ENCODE measurements around the gene BAMBI.
"Not testable (repeated sequence)": the region's sequence is repeated elsewhere in the genome, so short reads cannot be mapped to it uniquely, and the experiment has no call there.

The BAMBI gene, protein sequence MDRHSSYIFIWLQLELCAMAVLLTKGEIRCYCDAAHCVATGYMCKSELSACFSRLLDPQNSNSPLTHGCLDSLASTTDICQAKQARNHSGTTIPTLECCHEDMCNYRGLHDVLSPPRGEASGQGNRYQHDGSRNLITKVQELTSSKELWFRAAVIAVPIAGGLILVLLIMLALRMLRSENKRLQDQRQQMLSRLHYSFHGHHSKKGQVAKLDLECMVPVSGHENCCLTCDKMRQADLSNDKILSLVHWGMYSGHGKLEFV

DNA sequence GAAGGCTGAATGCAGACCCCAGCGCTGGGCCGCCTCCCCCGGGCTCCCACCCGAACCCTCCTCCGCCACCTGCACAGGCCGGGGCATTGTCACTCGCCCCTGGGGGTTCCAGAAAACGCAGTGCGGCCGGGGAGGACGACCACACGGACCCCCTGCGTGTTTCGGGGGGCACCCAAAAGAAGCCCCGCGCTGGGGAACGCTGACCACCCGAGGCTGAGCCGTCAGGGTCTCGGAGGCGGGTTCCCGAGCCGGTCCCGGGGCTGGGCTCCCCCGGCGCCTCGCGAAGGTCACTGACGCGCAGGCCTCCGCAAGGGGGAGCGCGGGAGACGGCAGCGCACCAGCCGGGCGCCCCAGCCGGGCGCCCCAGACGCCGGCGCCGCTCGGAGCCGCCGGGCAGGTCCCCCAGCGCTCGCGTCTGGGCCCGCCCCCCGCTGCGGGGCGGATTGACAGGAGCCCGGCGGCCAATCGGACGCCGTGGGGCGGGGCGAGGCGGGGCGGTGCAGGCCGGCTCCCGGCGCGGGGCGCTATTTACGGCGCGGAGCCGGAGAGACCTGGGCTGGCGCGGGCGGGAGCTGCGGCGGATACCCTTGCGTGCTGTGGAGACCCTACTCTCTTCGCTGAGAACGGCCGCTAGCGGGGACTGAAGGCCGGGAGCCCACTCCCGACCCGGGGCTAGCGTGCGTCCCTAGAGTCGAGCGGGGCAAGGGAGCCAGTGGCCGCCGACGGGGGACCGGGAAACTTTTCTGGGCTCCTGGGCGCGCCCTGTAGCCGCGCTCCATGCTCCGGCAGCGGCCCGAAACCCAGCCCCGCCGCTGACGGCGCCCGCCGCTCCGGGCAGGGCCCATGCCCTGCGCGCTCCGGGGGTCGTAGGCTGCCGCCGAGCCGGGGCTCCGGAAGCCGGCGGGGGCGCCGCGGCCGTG is at the start of gene BAMBI:
TSS of gene BAMBI (plus strand) at position 554 of the 920 bp plus-strand sequence. CDS start 377 bp downstream, outside the sequence.
- DNase-seq (ENCODE audit: low read depth, low spot score), result peak; percentile 81

DNA sequence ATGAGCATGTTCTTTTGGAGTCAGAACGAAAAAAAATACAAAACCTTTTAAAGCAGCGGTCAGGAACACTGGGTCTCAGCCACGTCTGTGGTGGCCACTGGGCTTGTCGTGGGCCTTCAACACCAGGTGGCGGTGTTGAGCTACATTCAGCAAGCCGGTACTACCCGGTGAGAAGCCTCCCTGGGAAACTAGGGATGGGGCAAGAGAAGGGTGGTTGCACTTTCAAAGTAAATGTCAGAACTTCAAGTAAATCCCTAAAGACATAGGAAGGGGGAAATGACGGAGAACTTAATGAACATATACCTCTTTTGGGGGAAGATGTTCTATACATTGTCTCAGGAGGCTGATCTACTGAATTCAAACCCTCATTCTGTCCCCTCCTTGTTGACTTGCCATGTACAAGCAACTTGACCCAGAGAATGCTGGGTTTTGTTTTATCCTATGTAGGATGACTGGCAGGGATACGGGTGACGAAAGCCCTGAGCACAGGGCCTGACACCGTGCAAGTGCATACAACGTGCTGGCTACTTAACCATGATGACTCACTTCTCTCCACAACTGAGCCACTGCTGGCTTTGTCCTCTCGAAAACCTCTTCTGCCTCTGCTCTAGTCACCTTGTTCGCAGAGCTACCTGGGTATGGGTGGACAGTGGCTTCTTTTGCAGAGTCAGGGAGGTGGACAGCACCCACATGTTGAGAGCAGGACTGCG is 49.0 kb upstream of the BAMBI start:
- peak; percentile 20 for DNase-seq (ENCODE audit: low read depth, low spot score)

DNA sequence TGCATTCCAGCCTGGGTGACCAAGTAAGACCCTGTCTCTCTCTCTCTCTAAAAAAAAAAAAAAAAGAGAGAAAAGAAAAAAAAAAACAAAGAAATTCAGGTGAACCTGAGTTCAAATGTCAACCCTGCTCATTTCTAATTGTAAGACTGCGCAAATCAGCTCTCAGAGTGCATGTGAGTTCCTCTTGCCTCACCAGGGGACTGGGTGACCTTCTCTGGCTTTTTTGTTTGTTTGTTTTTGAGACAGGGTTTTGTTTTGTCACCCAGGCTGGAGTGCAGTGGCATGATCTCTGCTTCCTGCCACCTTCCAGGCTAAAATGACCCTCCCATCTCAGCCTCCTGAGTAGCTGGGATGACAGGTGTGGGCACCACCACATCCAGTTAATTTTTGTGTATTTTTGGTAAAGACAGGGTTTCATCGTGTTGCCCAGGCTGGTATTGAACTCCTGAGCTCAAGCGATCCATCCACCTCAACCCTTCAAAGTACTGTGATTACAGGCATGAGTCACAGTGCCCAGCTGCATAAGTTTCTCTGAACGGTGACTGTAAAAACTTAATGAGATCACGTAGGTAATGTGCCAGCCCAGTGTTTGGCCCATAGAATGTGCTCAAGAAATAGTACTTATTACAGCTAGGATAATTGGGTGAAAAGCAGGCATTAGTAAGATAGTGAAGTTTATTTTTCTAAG is 45.3 kb upstream of the BAMBI start:
- no peak for DNase-seq (ENCODE audit: low read depth, low spot score)

DNA sequence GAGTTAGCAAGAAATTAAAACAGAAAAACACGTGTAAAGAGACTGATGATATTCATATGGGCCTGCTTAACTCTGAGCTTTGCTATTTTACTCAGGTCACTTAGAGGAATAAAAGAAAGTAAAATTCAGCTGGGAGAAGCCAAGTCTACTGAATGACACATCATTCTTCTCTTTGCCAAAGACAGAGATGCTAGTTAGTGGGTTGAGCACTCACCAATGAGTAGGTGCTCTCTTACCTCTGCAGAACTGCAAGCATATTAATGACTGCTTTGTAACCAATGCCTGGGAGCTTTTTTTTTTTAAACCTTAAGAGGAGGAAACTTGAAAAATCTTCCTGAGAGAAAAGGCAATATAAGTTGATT is 44.8 kb upstream of the BAMBI start:
- DNase-seq (ENCODE audit: low read depth, low spot score), result no peak

DNA sequence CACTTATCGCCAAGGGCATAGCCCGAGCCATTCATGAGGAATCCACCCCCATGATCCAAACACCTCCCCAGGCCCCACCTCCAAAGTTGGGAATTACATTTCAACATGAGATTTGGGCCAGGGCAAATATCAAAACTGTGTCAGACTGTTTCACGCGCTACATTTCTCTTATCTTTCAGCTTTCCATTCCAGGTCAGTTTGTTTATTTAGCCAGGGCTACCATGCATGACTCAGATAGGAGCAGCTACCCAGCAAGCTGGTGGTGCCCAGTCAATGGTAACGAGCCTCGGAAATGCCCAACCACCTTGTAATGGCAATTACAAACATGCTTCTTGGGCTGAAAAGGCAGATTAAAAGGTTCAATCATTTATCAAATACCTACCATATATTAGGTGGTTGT is 43.6 kb upstream of the BAMBI start:
- no peak for DNase-seq (ENCODE audit: low read depth, low spot score)

DNA sequence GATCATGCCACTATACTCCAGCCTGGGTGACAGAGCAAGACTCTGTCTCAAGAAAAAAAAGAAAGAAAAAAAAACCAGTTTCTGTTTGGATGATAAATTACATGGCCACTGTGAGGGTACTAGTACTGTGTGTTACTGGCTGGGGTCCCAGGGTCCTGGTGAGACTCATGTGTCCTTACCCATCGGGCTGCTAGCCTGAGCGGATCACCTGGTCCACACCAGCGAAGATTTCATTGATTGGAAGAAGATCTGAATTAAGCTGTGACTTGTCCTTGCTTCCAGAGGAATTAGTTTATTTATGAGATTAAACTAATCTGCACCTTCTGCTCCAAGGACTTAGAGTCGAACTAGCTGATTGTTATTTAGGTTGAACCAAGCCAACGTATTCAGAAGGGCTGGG is 40.0 kb upstream of the BAMBI start:
- no peak for DNase-seq (ENCODE audit: low read depth, low spot score)

DNA sequence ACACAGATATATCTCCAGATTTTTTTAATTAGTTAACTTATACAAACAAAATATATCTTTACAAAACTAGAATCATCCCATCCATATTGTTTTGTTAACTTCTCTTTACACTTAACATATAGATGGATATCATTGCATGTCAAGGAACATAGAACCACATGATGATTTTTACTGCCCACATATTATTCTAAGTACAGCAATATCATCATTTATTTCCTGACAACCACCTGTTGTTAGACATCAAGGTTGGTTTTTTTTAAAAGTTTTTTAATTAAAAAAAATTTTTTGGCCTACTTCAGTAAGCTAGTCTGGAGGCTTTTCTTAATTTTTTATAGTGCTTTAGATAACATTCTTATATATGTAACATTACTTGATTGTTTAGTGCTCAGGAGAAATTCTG is 38.9 kb upstream of the BAMBI start:
- no peak for DNase-seq (ENCODE audit: low read depth, low spot score)

DNA sequence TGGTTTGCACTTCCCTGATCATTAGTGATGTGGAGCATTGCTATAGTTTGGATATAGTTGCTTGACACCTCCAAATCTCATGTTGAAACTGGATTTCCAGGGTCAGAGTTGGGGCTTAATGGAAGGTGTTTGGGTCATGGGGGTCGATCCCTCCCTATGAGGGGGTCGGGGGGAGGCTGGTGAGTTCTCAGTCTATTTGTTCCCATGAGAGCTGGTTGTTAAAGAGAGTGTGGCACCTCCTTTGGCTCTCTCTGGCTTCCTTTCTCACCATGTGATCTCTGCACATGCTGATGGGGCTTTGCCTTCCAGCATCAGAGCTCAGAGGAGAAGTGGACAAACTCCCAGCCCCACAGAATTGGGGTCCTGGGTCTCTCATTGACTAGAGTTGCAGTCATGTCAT is 36.8 kb upstream of the BAMBI start:
- no peak for DNase-seq (ENCODE audit: low read depth, low spot score)

DNA sequence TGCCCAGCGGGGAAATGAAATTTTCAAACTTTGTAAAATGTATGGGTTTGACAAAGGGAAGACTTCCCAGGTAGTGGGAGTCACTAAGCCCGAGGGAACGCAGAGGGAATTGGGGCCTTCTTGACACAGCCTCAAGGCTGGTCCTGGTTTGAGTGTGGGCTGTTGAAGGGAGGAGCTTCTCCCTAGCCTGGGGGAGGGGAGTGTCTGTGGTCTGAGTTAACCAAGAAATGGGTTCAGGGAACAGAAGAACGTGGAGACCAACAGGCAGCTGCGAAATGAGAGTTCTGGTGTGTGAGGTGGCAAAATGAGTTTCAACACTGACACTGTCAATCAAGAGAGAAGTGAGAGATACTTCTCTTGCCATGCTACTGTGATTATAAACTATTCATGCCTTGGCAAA is 32.7 kb upstream of the BAMBI start:
- DNase-seq (ENCODE audit: low read depth, low spot score), result no peak

DNA sequence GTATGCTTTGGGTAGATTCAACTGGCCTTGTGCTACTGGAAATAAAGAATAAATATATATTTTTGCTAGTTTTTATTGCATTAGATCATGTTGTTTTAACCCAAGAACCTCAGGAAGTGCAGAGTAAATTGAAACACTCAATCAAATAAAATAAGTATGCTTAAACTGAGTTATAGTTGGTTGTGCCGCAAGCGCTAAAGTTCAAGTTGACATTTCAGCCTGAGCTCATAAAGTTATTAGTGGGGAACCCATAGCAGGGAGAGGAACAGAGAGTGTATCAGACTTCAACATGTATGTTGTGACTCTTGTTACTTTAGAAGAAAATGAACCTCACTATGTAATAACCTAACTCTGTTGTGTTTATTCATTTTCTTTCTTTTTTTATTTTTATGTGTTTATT is 25.2 kb upstream of the BAMBI start:
- no peak for DNase-seq (ENCODE audit: low read depth, low spot score)

DNA sequence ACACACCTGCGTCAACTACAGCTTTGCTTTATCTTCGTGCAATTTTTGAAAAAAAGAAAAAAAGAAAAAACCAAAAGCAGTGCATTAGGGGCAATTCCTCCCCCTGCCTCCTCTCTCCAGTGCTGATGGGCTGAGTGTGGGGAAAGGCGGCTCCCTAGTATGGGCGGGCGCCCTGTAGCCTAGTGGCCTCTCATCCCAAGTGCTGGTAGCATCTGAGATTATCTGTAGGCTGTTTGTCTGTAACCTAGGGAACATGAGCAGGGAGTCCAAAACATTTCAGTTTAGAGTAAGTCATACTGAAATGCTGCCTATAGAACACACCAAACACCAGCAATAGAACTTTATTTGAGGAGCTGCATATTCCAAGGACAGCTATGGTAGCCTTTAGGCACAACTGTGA is 24.6 kb upstream of the BAMBI start:
- no peak for DNase-seq (ENCODE audit: low read depth, low spot score)

DNA sequence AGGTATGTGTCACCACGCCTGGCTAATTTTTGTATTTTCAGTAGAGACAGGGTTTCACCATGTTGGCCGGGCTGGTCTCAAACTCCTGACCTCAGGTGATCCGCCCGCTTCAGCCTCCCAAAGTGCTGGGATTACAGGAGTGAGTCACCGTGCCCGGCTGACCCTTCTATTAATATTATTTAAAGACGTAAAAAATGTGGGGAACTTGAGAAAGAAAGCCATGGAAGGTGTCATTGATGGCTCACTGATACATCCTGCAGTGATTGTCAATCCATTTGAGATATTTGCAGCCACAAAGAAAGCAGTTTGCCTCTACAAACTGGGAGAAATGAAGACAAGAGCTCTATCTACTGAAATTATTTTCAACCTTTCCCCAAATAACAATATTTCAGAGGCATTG is 18.5 kb upstream of the BAMBI start:
- not testable (repeated sequence) for DNase-seq (ENCODE audit: low read depth, low spot score)

DNA sequence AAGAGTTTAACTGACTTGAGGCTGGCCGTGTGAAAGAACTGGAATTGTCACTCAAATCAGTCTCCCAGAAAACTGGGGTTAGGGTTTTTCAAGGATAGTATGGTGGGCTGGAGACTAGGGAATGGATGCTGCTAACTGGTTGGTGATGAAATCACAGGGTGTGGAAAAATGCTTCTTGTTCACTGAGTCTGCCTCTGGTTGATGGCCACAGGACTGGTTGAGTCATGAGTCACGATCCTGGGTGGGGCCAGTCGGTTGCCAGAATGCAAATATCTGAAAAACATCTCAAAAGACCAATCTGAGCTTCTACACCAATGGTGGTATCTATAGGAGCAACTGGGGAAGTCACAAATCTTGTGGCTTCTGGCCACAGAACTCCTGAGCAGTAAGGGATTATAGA is 16.3 kb upstream of the BAMBI start:
- DNase-seq (ENCODE audit: low read depth, low spot score), result no peak

DNA sequence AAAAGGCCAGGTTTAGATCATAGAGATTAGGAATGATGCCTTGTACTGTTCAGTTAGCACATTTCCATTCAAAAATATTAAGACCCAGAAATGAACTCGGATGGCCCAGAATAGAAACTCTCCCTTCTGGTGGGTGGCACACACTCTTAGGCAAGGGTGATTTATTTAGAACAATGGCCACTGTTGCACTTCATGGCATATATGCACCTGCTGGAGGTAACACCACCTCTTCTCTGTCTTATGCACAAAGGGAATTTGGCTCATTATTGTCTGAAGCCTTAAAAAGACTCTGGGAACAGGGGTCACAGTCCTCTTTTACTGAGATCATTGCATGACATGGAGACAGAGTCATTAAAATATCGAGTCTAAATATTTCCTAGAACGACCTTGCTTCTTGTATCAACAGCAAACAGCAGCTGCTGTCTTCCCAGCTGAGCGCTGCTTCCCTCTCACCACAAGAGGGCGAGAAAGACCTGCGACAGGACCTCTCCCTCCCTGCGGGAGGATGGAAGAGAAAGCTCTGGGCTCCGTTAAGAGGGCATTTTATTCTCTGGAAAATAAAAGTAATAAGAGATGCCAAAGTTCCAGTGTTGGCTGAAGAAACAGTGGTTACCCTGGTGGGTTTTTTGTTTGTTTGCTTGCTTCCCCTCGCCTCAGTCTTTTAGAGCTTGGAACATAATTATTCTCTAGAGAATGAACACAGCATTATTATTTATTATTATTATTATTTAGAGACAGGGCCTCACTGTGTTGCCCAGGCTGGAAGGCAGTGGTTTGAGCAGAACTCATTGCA is 13.5 kb upstream of the BAMBI start:
- no peak for DNase-seq (ENCODE audit: low read depth, low spot score)

DNA sequence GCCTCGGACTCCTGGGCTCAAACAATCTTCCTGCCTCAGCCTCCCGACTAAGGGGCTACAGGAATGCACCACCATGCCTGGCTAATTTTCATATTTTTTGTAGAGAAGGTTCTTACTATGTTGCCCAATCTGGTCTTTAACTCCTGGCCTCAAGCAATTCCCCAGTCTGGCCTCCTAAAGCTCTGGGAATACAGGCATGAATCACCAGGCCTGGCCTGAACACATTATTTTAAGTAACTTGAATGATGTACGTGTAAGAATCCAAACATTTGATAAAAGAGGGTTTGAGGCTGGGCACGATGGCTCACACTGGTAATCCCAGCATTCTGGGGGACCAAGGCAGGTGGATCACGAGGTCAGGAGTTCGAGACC is 13.0 kb upstream of the BAMBI start:
- DNase-seq (ENCODE audit: low read depth, low spot score), result no peak

DNA sequence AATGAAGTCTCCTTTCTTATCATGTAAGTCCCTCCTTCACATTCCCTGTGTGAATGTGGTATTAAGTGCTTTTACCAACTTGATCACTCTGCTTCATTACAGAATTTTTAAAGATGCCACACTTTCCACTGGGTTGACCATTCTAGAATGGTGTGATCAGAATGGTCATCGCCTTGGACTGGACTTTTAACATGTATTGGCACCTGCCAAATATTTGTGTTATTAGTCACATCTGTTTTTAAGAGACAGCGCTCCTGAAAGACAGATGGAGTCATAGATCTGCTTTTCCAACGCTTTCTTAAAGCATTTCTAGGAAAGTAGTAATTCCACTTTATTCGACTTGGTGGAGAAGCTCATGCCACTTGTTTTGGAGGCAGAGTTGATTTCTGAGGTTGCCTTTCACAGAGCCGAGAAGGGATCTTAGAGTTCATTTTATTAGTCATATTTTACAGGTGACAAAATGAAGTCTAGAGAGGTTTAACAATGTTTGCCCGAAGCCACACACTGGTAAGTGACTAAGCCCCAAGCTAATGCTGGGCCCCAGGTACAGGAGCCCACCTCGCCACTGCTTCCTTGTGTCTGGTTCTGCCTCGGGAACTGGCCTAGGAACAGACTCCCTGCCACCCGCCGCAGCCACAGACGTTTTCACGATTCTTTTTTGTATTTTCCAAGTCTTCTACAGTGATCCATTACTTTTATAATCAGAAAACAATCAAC is 10.4 kb upstream of the BAMBI start:
- DNase-seq (ENCODE audit: low read depth, low spot score), result no peak

DNA sequence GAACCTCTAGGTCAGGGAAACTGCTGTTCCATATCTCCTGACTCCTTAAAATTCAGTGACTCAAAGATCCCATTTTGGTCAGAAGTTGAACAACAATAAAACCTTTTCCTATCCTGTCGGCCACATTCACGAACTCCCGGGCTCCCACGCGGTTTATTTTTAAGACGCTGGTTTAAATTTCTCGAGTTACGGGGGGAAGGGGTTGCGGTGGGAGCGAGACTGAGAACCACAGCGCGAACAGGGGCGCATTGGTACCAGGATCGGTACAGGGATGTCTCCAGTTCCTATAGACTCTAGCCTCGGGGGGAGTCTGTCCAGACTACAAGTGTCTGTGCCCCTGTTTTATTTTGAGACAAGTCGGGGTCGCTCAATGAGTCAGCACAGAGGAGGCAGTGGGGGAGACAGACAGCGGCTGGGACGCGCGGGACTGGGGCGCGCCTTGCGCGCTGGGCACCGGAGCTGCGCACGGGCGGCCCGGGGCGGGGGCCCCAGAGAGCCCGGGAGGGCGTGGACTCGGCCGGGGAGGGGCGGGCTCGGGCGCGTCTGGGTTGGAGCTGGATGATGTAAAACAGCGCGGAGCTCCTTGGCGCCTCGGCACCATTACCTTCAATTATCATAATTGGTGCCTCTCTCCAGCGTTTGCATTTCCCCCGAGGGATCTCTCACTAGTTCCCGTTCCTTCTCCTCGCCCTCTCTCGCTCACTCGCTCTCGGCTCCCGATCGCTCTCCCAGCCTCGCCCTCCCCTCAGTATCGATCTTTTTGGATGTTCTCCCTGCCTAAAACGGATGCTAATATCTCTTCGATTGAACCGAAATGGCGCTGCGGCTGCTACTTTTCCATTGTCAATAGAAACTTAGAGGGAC is 8.7 kb upstream of the BAMBI start:
- no peak for DNase-seq (ENCODE audit: low read depth, low spot score)

DNA sequence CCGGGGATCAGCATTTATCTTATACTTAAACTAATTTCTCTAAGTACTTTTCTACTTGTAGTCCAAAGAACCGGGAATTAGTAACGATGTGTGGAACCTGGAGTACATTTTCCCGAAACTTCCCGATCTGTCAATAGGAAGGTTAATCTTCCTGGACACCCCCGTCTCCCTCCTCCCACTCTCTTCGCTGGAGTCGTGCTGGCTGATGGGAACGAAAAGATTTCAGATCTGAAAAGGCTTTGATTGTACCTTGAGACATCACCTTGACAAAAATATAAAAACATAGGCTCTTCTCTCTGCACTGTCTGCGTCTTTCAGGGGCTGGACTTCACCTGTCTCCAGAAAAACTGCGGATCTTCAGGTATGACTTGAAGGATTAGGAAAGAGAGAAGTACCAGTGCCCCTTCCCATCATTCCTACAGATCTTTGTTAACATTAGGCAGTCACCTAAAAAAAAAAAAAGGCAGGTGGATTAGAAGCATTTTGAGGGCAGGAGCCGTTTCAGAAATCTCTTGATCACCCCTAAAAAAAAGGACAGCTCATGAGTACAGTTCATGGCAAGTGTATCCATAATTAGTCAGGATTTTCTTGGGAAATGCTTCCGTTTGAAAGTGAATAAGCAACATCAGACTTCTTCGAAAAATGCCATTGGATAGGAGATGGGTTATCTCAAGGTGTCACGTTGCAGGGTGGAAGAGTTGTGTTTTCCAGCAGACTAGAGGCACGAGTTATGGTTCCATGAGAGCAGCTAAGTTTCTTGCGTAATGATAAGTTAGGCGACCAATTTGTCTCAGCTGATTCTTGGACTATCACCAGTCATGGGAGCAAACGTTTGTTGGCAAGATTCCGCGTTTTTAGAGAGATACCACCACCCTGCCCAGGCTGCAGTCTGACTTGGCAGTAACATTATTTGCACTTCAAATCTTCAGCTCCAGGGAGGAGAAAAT is 7.8 kb upstream of the BAMBI start:
- no peak for DNase-seq (ENCODE audit: low read depth, low spot score)
